Measurements from ENCODE around the gene ARMC6. TPM values are rescaled to one million over a fixed set of nuclear protein-coding genes. Genes with fewer than 3 reads are reported as not detected.

Gene ARMC6
- total and polyA plus RNA-seq, 4 donors: 23.9 to 38.3 (median 29.9) TPM

- DNase-seq (ENCODE audit: low spot score): no peak
- Histone ChIP-seq H3K9me3 (ENCODE audit: control insufficient read depth in 4 of 4, low read length in 3 of 4) (no peaks in the 10 kb centered on the region), H3K36me3 (ENCODE audit: control insufficient read depth in 4 of 4, insufficient read depth in 3 of 4, low read depth in 1 of 4, low read length in 3 of 4) (peaks cover 12 to 34% (median 18%) of the 10 kb centered on the region in 4 donors), H3K27ac (ENCODE audit: low read depth in 1 of 2, low read length in 2 of 2) (no peak overlapping the region), H3K9ac (ENCODE audit: low read depth in 1 of 2, low read length in 2 of 2) (no peak overlapping the region), H3K4me1 (ENCODE audit: control insufficient read depth in 4 of 4, insufficient read depth in 4 of 4, low read length in 3 of 4) (peaks cover 0 to 3% (median 0%) of the 10 kb centered on the region in 4 donors), H3K27me3 (ENCODE audit: control insufficient read depth in 4 of 4, insufficient read depth in 4 of 4, low read length in 3 of 4) (no peaks in the 10 kb centered on the region), H3K4me3 (ENCODE audit: low read depth in 1 of 3, low read length in 3 of 3) (no peak overlapping the region)
- TF ChIP-seq, protein P1, sequence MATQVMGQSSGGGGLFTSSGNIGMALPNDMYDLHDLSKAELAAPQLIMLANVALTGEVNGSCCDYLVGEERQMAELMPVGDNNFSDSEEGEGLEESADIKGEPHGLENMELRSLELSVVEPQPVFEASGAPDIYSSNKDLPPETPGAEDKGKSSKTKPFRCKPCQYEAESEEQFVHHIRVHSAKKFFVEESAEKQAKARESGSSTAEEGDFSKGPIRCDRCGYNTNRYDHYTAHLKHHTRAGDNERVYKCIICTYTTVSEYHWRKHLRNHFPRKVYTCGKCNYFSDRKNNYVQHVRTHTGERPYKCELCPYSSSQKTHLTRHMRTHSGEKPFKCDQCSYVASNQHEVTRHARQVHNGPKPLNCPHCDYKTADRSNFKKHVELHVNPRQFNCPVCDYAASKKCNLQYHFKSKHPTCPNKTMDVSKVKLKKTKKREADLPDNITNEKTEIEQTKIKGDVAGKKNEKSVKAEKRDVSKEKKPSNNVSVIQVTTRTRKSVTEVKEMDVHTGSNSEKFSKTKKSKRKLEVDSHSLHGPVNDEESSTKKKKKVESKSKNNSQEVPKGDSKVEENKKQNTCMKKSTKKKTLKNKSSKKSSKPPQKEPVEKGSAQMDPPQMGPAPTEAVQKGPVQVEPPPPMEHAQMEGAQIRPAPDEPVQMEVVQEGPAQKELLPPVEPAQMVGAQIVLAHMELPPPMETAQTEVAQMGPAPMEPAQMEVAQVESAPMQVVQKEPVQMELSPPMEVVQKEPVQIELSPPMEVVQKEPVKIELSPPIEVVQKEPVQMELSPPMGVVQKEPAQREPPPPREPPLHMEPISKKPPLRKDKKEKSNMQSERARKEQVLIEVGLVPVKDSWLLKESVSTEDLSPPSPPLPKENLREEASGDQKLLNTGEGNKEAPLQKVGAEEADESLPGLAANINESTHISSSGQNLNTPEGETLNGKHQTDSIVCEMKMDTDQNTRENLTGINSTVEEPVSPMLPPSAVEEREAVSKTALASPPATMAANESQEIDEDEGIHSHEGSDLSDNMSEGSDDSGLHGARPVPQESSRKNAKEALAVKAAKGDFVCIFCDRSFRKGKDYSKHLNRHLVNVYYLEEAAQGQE (IDR thresholded peaks at IDR 0.05): no peak
- TF ChIP-seq GABPA (IDR thresholded peaks at IDR 0.05 in 1 of 2, conservative IDR thresholded peaks at IDR 0.05 in 1 of 2): no peak
- TF ChIP-seq TAF1 (conservative IDR thresholded peaks at IDR 0.05): no peak
- no peak for TF ChIP-seq HNF4A (conservative IDR thresholded peaks at IDR 0.05)
- no peak for TF ChIP-seq YY1 (IDR thresholded peaks at IDR 0.05)
- no peak for TF ChIP-seq JUND (IDR thresholded peaks at IDR 0.05)
- TF ChIP-seq EGR1 (IDR thresholded peaks at IDR 0.05; ENCODE audit: low read depth in 2 of 2): no peak
- TF ChIP-seq, protein P2, sequence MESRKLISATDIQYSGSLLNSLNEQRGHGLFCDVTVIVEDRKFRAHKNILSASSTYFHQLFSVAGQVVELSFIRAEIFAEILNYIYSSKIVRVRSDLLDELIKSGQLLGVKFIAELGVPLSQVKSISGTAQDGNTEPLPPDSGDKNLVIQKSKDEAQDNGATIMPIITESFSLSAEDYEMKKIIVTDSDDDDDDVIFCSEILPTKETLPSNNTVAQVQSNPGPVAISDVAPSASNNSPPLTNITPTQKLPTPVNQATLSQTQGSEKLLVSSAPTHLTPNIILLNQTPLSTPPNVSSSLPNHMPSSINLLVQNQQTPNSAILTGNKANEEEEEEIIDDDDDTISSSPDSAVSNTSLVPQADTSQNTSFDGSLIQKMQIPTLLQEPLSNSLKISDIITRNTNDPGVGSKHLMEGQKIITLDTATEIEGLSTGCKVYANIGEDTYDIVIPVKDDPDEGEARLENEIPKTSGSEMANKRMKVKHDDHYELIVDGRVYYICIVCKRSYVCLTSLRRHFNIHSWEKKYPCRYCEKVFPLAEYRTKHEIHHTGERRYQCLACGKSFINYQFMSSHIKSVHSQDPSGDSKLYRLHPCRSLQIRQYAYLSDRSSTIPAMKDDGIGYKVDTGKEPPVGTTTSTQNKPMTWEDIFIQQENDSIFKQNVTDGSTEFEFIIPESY (IDR thresholded peaks at IDR 0.05): no peak
- no peak for TF ChIP-seq FOXA1 (IDR thresholded peaks at IDR 0.05)
- no peak for TF ChIP-seq FOXA2 (IDR thresholded peaks at IDR 0.05)
- no peak for TF ChIP-seq MAX (IDR thresholded peaks at IDR 0.05)
- no peak for TF ChIP-seq RAD21 (IDR thresholded peaks at IDR 0.05)
- WGBS: 97% methylated on average over 14 of the region's 14 CpGs
Measured at GRCh38 chr19:18991468-18991867, 41.9 kb upstream of the ARMC6 start.

- H3K9me3 ChIP-seq (ENCODE audit: control insufficient read depth in 4 of 4, low read length in 3 of 4): no peaks in the 10 kb centered on the region
- no peak overlapping the region for H3K27ac ChIP-seq (ENCODE audit: low read depth in 1 of 2, low read length in 2 of 2)
- H3K4me3 ChIP-seq (ENCODE audit: low read depth in 1 of 3, low read length in 3 of 3): no peak overlapping the region
- 95% methylated on average over 8 of the region's 8 CpGs for WGBS
- TF ChIP-seq TAF1 (conservative IDR thresholded peaks at IDR 0.05) (no peak), JUND (IDR thresholded peaks at IDR 0.05) (no peak), ATF3 (IDR thresholded peaks at IDR 0.05) (no peak), RXRA (IDR thresholded peaks at IDR 0.05) (no peak), MAX (IDR thresholded peaks at IDR 0.05) (no peak), FOXA2 (IDR thresholded peaks at IDR 0.05) (no peak), EGR1 (IDR thresholded peaks at IDR 0.05; ENCODE audit: low read depth in 2 of 2) (no peak), FOXA1 (IDR thresholded peaks at IDR 0.05) (no peak)
- TF ChIP-seq, protein P3, sequence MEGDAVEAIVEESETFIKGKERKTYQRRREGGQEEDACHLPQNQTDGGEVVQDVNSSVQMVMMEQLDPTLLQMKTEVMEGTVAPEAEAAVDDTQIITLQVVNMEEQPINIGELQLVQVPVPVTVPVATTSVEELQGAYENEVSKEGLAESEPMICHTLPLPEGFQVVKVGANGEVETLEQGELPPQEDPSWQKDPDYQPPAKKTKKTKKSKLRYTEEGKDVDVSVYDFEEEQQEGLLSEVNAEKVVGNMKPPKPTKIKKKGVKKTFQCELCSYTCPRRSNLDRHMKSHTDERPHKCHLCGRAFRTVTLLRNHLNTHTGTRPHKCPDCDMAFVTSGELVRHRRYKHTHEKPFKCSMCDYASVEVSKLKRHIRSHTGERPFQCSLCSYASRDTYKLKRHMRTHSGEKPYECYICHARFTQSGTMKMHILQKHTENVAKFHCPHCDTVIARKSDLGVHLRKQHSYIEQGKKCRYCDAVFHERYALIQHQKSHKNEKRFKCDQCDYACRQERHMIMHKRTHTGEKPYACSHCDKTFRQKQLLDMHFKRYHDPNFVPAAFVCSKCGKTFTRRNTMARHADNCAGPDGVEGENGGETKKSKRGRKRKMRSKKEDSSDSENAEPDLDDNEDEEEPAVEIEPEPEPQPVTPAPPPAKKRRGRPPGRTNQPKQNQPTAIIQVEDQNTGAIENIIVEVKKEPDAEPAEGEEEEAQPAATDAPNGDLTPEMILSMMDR (IDR thresholded peaks at IDR 0.05; ENCODE audit: low read depth, low read length, missing input control): no peak
- TF ChIP-seq, protein P1 (IDR thresholded peaks at IDR 0.05): no peak
- H3K9ac ChIP-seq (ENCODE audit: low read depth in 1 of 2, low read length in 2 of 2): no peak overlapping the region
- H3K27me3 ChIP-seq (ENCODE audit: control insufficient read depth in 4 of 4, insufficient read depth in 4 of 4, low read length in 3 of 4): no peaks in the 10 kb centered on the region
- H3K4me1 ChIP-seq (ENCODE audit: control insufficient read depth in 4 of 4, insufficient read depth in 4 of 4, low read length in 3 of 4): no peaks in the 10 kb centered on the region
- peaks cover 12 to 34% (median 18%) of the 10 kb centered on the region in 4 donors for H3K36me3 ChIP-seq (ENCODE audit: control insufficient read depth in 4 of 4, insufficient read depth in 3 of 4, low read depth in 1 of 4, low read length in 3 of 4)
- DNase-seq (ENCODE audit: low spot score): no peak
Measured at GRCh38 chr19:18992696-18993095, 40.7 kb upstream of the ARMC6 start.
